Measurements from ENCODE around the gene GPAT3.
"Not testable (repeated sequence)": the region's sequence is repeated elsewhere in the genome, so short reads cannot be mapped to it uniquely, and the experiment has no call there.

GPAT3 gene

DNA sequence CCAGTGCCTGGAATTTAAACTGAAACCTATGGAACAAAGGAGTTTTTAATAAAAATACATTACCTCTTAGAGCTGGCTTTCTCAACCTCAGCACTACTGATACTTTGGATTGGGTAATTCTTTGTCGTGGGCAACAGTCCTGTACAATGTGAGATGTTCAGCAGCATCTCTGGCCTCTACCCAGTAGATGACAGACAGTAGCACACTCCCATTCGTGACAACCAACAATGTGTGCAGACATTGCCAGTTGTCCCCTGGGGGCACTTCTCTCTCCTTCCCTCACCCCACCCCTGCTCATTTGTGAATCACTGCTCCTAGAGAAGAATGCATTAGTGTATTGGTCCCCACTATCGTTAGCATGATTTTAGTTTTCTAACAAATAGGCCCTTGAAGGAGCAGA, 16.2 kb downstream of the GPAT3 start:
- DNase-seq (ENCODE audit: low read depth in 2 of 2) = no peak

GRCh38 chr4:83552924-83553323, 17.0 kb downstream of the GPAT3 start:
- no peak for DNase-seq (ENCODE audit: low read depth in 2 of 2)

- no peak for DNase-seq (ENCODE audit: low read depth in 2 of 2)
Measured at GRCh38 chr4:83556006-83556707, 20.2 kb downstream of the GPAT3 start.

DNA sequence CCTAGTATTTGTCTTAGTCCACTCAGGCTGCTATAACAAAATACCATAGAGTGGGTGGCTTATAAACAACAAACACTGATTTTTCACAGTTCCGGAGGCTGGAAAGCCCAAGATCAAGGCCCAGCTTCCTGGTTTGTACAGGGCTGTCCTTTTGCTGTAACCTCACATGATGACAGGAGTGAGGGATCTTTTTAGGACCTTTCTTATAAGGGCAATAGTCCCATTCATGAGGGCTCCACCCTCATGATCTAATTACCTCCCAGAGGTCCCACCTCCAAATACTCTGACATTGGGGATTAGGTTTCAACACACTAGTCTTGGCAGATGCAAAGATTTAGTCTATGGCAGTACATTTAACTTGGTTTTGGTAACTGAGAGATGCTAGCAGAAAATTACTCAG, 20.9 kb downstream of the GPAT3 start:
- DNase-seq (ENCODE audit: low read depth in 2 of 2) = no peak

DNA sequence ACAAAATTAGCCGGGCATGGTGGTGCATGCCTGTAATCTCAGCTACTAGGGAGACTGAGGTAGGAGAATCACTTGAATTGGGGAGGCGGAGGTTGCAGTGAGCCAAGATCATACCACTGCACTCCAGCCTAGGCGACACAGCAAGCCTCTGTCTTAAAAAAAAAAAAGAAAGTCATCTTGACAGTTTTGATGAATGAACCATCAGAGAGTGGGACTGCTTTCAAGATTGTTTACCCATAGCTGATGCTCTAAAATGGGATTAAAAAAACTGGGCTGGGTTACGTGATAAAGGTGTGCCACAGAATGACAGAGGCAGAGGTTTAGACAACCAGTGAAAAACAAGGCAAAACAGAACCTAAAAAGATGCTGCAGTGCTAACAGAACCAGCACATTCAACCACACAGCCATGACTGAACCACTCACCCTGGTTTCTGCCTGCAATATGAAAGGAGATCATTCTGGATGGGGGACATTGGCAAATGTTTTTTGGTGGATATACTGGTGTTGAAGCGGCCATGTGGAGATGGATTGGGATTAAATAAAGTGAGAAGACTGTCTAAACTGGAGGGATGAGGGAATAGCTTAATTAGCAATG, 22.2 kb downstream of the GPAT3 start:
- DNase-seq (ENCODE audit: low read depth in 2 of 2) = no peak

DNA sequence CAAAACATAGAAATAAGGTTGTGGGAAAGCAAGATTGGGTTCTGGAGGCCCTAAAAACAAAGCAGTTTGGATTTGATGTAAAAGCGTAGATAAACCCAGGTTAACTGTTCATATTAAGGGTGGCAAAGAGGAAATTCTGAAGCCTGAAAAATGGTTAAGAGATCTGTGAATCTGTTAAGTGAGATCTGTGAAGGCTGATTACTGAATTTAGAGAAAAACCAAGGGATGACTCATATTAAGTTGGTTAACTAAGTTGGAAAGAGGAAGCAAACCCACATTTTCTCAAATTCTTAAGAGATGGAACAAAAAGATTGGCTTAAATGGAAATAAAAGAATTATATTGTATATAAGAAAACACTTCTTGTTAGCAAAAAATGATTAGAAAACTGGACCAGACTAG, 22.8 kb downstream of the GPAT3 start:
- DNase-seq (ENCODE audit: low read depth in 2 of 2) = no peak

DNA sequence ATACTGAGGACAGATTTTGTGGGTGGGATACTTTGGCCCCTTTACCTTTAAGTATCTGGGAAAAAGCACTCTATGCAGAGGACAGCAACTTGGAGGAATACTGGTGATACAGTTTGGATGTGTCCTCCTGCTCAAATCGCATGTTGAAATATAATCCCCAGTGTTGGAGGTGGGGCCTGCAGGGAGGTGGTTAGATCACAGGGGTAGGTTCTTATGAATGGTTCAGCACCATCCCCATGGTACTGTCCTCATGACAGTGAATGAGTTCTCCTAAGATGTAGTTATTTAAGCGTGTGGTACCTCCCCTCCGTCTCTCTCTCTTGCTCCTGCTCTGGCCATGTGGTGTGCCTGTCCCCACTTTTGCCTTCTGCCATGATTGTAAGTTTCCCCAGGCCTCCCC, 24.6 kb downstream of the GPAT3 start:
- no peak for DNase-seq (ENCODE audit: low read depth in 2 of 2)

DNA sequence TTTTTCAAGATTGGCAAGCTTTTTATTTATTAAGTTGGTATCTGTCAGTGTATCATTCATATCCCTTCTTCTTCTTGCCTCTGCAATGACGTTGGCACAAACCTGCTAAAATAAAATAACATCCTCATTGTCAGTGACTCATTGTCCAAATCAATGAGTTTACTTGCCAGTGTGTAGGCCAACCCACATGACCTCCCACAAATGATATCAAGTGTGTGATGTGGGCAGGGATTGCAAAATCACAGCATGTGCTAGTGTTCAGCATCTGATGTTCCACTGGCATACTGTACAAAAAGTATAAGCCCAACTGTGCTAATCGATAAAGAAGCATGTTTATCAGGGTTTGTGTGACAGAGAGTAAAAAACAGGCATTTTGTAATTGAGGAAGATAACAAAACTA, 25.5 kb downstream of the GPAT3 start:
- DNase-seq (ENCODE audit: low read depth in 2 of 2) = no peak

GRCh38 chr4:83563998-83564397, 28.1 kb downstream of the GPAT3 start:
- DNase-seq (ENCODE audit: low read depth in 2 of 2) = no peak

DNA sequence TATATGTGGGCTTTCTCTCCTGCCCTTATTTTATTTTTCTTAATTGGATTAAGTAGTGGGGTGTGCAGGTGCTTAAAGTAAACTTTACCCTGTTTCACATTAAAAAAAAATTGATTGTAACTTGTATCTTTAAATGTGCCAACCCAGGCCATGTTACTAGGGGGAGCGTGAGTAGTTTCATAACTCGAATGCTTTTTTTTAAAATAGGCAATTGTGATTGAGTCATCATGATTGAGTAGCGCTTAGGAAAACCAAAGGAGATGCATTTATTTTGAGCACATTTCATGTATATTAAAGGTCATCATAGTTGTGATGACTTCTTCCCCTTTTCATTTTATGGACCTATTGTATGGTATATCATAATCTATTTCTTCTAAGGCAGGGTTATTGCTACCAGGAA, 32.2 kb downstream of the GPAT3 start:
- no peak for DNase-seq (ENCODE audit: low read depth in 2 of 2)

DNA sequence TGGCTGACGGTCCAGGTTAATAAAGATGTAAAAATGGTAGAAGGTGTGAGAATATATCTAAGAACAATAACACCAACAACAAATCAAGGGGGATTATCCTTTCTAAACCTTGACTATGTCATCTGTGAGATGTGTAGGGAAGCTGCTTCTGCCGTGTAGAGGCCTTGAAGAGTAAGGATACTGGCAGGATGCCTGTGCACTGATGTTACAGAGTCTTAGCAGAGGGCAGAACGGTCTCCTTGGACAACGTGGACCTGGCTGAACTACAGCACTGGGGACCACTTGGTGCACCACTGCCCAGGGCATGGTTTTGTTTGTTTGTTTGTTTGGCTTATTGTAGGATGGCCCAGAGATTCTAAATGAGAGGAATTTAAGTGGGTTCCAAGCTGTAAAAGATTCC, 33.5 kb downstream of the GPAT3 start:
- DNase-seq (ENCODE audit: low read depth in 2 of 2) = no peak

- no peak for DNase-seq (ENCODE audit: low read depth in 2 of 2)
Measured at GRCh38 chr4:83569987-83570386, 34.1 kb downstream of the GPAT3 start.

DNA sequence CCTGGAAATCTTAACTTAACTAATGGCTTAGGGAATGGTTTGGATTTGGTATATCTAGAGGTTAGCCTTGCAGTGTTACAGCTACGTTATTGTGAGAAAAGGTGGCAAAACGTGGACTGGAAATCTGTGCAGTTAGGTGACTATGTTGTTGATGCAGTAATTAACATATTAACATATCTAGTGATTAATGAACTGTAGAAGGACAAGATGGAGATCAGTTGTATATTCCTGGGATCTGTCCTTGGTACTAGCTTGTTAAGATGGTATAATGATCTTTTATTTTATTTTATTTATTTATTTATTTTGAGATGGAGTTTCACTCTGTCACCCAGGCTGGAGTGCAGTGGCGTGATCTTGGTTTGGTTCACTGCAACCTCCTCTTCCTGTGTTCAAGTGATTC, 36.9 kb downstream of the GPAT3 start:
- DNase-seq (ENCODE audit: low read depth in 2 of 2) = no peak

DNA sequence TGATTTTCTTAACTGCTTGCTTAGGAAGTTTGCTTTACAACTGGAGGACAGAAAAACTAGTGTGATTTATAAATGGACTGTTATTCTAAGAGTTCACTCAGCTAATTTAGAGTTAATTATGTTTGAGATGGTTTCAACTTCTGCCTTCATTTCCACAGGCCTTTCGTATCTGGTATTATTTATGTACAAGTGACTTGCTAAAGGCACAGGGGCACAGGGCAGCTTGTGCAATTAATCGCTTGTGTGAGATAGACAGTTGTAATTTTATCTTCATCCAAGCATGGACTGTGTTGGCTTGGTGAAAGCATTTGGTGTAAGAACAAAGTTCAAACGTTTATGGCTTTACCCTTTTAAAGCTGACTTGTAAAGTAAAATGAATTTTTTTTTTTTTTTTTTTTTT, 38.3 kb downstream of the GPAT3 start:
- no peak for DNase-seq (ENCODE audit: low read depth in 2 of 2)

GRCh38 chr4:83576237-83576636, 40.3 kb downstream of the GPAT3 start:
- not testable (repeated sequence) for DNase-seq (ENCODE audit: low read depth in 2 of 2)

- DNase-seq (ENCODE audit: low read depth in 2 of 2) = no peak
Measured at GRCh38 chr4:83581411-83582288, 45.7 kb downstream of the GPAT3 start.

- no peak for DNase-seq (ENCODE audit: low read depth in 2 of 2)
Measured at GRCh38 chr4:83582289-83582785, 46.4 kb downstream of the GPAT3 start.

DNA sequence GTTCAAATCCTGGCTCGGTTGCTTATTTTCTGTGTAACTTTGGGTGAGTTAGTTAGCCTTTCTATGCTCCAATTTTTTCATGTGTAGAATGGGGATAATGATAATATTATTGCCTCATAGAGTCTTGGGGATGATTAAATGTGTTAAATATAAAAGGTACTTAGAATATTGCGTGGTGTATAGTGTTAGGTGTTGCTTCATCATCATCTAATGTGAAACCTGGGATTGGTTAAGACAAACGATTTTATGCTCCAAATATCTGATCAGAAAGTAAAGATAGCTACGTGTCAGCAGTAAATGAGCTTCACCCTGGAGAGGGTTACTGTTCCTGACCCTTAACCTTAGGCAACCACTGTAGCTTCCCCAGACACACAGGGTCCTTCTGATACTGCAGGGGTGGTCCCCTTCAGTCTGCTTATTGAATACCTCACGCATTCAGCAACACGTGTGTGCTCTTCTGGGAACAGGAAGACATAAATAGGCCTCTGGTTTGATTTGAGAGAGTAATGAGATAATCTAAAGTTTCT, 50.1 kb downstream of the GPAT3 start:
- no peak for DNase-seq (ENCODE audit: low read depth in 2 of 2)

DNA sequence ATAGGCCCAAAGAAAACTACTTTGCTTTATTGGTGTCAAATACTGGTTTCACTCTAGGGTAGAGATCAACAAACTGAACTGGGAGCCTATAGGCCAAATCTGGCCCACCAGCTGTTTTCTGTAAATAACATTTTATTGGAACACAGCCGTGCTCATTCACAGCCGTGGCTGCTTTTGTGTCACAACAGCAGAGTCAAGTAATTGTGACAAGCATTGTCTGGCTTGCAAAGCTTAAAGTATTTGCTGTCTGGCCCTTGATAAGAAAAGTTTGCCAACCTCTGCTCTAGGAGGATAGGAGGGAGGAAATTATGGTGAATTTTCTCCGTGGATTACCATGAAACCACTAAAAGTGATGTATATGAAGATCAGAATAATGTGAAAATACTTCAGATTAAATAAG, 53.4 kb downstream of the GPAT3 start:
- DNase-seq (ENCODE audit: low read depth in 2 of 2) = no peak

DNA sequence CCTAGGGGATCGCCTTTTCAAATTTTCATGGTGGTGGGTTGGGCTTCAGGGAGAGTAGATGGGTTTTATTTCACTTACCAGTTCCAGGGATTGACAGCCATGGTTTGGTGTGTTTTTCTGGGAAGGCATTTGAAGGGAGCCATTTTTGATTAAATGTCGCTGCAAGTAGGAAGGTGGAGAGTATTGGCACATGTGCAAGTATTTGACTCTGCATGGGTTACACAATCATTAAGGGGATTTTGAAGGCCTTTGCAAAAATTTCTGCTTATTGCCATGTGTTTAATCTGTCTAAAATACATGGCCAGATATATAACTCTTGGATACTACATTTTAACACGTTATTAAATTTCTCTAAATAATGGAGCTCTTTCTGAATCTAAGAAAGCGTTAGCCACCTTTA, 55.1 kb downstream of the GPAT3 start:
- no peak for DNase-seq (ENCODE audit: low read depth in 2 of 2)

DNA sequence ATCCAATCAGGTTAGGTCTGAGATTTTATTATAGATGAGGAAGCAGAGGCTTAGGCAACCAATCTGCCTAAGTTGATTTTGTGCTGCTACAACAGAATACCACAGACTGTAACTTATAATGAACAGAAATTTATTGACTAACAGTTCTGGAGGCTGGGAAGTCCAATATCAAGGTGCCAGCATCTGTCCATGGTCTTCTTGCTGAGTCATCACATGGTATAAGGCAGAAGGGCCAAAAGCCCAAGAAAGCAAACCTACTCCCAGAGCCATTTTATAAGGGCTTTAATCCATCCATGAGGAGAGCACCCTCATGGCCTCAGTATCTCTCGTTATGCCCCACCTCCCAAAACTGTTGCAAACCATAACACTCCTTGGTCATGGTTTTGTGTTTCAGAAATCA, 55.8 kb downstream of the GPAT3 start:
- DNase-seq (ENCODE audit: low read depth in 2 of 2) = no peak

DNA sequence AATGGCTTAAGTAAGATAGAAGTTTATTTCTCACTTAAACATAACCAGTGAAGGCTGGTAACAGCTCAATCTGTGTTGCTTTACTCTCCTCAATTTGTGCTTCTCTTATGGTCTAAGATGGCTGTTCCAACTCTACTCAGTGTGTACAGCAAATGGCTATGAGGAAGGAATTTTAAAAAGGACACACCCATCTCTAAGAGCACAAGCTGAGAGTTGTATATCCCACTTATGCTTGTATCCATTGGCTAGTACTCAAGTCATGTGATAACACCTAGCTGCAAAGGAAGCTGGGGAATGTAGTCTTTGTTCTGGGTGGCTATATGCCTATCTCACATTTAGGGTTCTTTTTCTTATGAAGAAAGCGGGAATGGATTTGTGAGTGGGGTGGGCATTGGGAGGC, 63.3 kb downstream of the GPAT3 start:
- no peak for DNase-seq (ENCODE audit: low read depth in 2 of 2)

- no peak for DNase-seq (ENCODE audit: low read depth in 2 of 2)
Measured at GRCh38 chr4:83603129-83603528, 67.2 kb downstream of the GPAT3 start.

Data from stimulated activated CD8-positive, alpha-beta memory T cell treated with anti-CD3 and anti-CD28 coated beads, Interleukin-15, amount 100 ng/mL, for 48 hours (primary cell).